Epithelial cell of esophagus (primary cell): ENCODE measurements around the gene VAT1.

Experiments used
- DNase-seq: peaks from one replicate; pipeline ENCODE4 v3.0.0; 2010; ENCODE audit warnings: low read depth
- H3K4me3 ChIP-seq: 2 replicates; pipeline ENCODE4 v1.5.1; 2011; ENCODE audit warnings: mild to moderate bottlenecking, low read length, control low read depth
- TF ChIP-seq, protein P1 (sequence below): IDR thresholded peaks from 2 replicates; pipeline ENCODE4 v1.5.1; 2011; ENCODE audit warnings: low read depth, mild to moderate bottlenecking, low read length, control low read depth, inconsistent platforms; ENCODE audit not compliant: insufficient read depth; ENCODE audit errors: missing control alignments

Gene VAT1

GRCh38 chr17:43039646-43040045, 17.5 kb upstream of the VAT1 start:
- no peak for DNase-seq
- no peak overlapping the region for H3K4me3 ChIP-seq
- TF ChIP-seq, protein P1, sequence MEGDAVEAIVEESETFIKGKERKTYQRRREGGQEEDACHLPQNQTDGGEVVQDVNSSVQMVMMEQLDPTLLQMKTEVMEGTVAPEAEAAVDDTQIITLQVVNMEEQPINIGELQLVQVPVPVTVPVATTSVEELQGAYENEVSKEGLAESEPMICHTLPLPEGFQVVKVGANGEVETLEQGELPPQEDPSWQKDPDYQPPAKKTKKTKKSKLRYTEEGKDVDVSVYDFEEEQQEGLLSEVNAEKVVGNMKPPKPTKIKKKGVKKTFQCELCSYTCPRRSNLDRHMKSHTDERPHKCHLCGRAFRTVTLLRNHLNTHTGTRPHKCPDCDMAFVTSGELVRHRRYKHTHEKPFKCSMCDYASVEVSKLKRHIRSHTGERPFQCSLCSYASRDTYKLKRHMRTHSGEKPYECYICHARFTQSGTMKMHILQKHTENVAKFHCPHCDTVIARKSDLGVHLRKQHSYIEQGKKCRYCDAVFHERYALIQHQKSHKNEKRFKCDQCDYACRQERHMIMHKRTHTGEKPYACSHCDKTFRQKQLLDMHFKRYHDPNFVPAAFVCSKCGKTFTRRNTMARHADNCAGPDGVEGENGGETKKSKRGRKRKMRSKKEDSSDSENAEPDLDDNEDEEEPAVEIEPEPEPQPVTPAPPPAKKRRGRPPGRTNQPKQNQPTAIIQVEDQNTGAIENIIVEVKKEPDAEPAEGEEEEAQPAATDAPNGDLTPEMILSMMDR, result no peak

GRCh38 chr17:43034894-43035293, 12.7 kb upstream of the VAT1 start:
- TF ChIP-seq, protein P1, result no peak
- H3K4me3 ChIP-seq, result no peak overlapping the region
- DNase-seq, result no peak

GRCh38 chr17:43033948-43034881, 12.0 kb upstream of the VAT1 start:
- DNase-seq, result no peak
- TF ChIP-seq, protein P1, result no peak
- no peak overlapping the region for H3K4me3 ChIP-seq

DNA sequence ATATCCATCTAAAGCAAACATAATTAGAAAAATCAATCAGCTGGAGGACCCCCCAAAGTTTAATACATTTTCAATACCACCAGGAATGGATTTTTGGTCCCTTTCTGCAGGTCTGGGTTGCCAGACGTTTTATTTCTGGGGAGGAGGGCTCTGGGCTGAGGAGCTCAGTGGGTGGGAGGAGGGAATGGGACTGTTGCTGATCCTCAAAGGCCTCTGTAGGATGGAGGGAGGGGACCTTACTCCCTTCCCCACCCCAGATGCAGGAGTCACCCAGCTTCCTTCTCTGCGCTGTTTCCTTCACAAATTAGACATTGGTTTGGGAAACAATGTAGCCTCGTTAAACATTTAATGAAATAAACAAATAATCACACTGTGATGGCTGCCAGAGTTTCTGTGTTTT, 9.5 kb upstream of the VAT1 start:
- no peak overlapping the region for H3K4me3 ChIP-seq
- DNase-seq, result no peak
- TF ChIP-seq, protein P1, result no peak

DNA sequence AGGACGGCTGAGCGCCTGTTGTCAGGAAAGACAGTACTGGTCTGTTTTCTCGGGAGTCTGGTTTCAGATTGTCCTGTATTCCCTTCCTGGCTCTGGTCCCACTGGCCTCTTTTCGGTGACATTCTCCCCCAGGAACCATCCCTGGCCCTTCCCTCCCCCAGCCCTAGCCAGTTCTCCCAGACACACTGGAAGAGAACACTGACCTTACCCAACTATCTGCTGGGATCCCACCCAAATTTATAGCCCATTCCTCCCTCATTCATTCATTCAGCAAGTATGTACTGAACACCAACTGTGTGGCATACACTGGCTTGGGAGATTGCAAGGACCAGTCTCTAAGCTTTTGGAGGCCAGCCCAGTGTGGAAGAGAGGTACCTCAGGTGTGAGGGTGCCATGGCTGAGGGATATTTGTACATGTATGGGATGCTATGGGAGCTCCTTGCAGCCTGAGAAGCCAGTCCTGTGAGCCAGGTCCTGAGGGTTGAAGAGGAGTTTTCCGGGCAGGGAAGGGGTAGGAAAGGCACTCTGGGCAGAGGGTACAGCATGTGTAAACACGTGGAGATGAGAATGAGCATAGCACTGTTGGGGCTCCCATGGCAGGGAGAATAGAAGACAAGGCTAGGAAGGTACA, 8.1 kb upstream of the VAT1 start:
- DNase-seq, result no peak
- TF ChIP-seq, protein P1, result no peak
- no peak overlapping the region for H3K4me3 ChIP-seq

DNA sequence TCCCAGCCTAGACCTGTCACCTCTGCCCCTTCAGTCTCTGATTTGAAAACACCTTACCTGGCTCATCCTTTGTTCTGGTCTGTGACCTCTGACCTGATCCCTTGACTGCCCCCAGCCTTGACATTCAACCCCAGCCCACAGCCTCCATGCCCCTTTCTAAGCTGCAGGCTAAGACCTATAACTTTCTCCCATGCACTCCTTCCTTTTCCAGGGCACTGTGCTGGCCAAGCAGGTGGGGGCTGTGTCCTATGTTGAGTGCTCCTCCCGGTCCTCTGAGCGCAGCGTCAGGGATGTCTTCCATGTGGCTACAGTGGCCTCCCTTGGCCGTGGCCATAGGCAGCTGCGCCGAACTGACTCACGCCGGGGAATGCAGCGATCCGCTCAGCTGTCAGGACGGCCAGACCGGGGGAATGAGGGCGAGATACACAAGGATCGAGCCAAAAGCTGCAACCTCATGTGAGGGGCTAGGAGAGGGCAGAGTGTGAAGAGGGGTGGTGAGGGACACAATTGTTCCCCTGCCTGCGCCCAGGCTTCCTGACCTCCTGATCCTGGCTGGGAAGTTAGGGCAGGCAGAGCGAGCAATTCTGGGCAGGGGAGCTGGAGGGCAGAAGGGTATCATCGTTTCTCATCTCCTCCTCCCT, 6.2 kb upstream of the VAT1 start:
- no peak overlapping the region for H3K4me3 ChIP-seq
- TF ChIP-seq, protein P1, result no peak

More for the DNA sequence above, 6.2 kb upstream of the VAT1 start:
- DNase-seq, result no peak
